Neural crest cell (in vitro differentiated cells): ENCODE measurements around the gene HDAC8. TPM values are rescaled to one million over a fixed set of nuclear protein-coding genes. Genes with fewer than 3 reads are reported as not detected.
A peak's percentile ranks its signal among the peaks of the same experiment; 100 is the strongest.
"Not testable (repeated sequence)": the region's sequence is repeated elsewhere in the genome, so short reads cannot be mapped to it uniquely, and the experiment has no call there.

ENCODE experiments used
- DNase-seq: peaks from one replicate; pipeline ENCODE4 v3.0.0; 2021; ENCODE audit warnings: low read depth, mixed read lengths, low spot score
- H3K27ac Mint-ChIP-seq: one replicate; pipeline ENCODE4 v1.8.0; 2021; ENCODE audit warnings: mild to moderate bottlenecking, mixed read lengths; ENCODE audit not compliant: unreplicated experiment
- H3K27me3 Mint-ChIP-seq: 2 replicates; pipeline ENCODE4 v1.8.0; 2021; ENCODE audit warnings: low read depth, mild to moderate bottlenecking, mixed read lengths
- H3K36me3 Mint-ChIP-seq: 2 replicates; pipeline ENCODE4 v1.8.0; 2021; ENCODE audit warnings: low read depth, mild to moderate bottlenecking, mixed read lengths
- H3K4me1 Mint-ChIP-seq: 2 replicates; pipeline ENCODE4 v1.8.0; 2021; ENCODE audit warnings: mixed read lengths
- H3K4me3 Mint-ChIP-seq: one replicate; pipeline ENCODE4 v1.8.0; 2021; ENCODE audit warnings: mild to moderate bottlenecking, mixed read lengths
- H3K9me3 Mint-ChIP-seq: 2 replicates; pipeline ENCODE4 v1.8.0; 2021; ENCODE audit warnings: mixed read lengths
- total RNA-seq: library from RNA; stranded (reverse); gene quantifications from 2 replicates; pipeline ENCODE4 v1.2.1, GENCODE V29; 2021
- TF ChIP-seq, protein P1 (sequence below): fragments of 200-600 bp; sonication (generic); conservative IDR thresholded peaks from 2 replicates; pipeline ENCODE4 v1.5.0; 2021; ENCODE audit warnings: antibody characterized with exemption, mild to moderate bottlenecking

The HDAC8 gene
- total RNA-seq, 1 donor from 2014 or later: 31.0 TPM

- H3K4me1 Mint-ChIP-seq: peaks cover 3% of the 10 kb centered on the region
- peaks cover 29% of the 10 kb centered on the region for H3K36me3 Mint-ChIP-seq
- no peak overlapping the region for H3K4me3 Mint-ChIP-seq
- no peak for DNase-seq
- H3K27ac Mint-ChIP-seq: no peak overlapping the region
- H3K27me3 Mint-ChIP-seq: no peaks in the 10 kb centered on the region
- H3K9me3 Mint-ChIP-seq: peaks cover 17% of the 10 kb centered on the region
- TF ChIP-seq, protein P1, sequence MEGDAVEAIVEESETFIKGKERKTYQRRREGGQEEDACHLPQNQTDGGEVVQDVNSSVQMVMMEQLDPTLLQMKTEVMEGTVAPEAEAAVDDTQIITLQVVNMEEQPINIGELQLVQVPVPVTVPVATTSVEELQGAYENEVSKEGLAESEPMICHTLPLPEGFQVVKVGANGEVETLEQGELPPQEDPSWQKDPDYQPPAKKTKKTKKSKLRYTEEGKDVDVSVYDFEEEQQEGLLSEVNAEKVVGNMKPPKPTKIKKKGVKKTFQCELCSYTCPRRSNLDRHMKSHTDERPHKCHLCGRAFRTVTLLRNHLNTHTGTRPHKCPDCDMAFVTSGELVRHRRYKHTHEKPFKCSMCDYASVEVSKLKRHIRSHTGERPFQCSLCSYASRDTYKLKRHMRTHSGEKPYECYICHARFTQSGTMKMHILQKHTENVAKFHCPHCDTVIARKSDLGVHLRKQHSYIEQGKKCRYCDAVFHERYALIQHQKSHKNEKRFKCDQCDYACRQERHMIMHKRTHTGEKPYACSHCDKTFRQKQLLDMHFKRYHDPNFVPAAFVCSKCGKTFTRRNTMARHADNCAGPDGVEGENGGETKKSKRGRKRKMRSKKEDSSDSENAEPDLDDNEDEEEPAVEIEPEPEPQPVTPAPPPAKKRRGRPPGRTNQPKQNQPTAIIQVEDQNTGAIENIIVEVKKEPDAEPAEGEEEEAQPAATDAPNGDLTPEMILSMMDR: no peak
Measured at GRCh38 chrX:72467135-72467534, 105.5 kb downstream of the HDAC8 start.

DNA sequence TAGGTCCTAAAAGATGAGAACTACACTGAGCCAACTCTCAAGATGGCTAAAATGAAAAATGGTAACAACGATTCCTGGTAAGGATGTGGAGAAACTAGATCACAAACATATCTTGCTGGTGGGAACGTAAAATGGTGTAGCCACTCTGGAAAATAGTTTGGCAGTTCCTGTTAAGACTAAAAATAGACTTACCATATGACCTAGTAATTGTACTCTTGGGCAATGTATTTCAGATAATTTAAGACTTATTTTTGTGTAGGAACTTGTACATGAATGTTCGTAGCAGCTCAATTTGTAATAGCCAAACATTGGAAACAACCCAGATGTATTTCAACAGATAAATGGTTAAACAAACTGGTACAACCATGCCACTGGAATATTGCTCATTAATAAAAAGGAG lies 106.2 kb downstream of the HDAC8 start:
- no peak for DNase-seq
- Mint-ChIP-seq H3K27ac (no peak overlapping the region), H3K9me3 (peaks cover 17% of the 10 kb centered on the region), H3K27me3 (no peaks in the 10 kb centered on the region), H3K4me1 (peaks cover 9% of the 10 kb centered on the region), H3K4me3 (no peak overlapping the region), H3K36me3 (peaks cover 32% of the 10 kb centered on the region)
- TF ChIP-seq, protein P1: no peak

DNA sequence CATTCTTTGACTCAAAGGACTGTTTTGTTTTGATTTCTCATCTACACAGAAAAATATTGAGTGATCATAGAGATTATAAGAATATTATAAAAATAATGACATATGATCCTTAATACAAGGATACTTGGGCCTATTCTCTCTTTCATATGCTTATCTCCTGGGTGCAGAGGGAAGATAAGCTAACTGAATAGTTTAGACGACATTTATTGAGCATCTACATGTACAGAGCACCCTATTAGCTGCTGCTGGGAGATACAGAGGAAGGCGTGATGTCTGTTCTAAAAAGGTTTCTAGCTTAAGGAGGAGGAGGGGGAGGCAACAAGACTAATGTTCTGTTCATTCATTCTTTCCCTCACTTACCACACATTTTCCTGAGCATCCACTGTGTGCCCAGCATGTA lies 106.8 kb downstream of the HDAC8 start:
- TF ChIP-seq, protein P1: no peak
- peaks cover 9% of the 10 kb centered on the region for H3K4me1 Mint-ChIP-seq
- H3K9me3 Mint-ChIP-seq: peaks cover 16% of the 10 kb centered on the region
- no peaks in the 10 kb centered on the region for H3K27me3 Mint-ChIP-seq
- no peak overlapping the region for H3K27ac Mint-ChIP-seq
- H3K4me3 Mint-ChIP-seq: no peak overlapping the region
- peaks cover 29% of the 10 kb centered on the region for H3K36me3 Mint-ChIP-seq
- no peak for DNase-seq

DNA sequence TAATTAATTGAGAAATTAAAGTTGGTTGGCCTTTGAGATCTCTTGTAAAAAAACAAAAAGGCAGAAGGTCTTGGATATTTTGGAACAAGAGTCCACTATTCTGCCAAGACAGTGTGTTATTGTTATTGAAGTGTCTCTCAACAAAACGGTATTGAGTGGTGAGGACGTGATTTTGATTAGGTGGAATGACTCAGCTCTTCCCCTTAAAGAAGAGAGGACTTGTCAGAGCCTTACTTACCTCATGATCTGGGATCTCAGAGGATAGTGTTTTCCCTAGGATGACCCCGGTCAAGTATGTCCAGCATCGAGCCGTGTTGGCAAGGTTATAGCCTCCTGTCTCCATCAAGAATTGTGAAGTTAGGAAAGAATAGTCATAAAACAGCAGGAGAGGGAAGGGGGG lies 110.9 kb downstream of the HDAC8 start:
- Mint-ChIP-seq H3K27ac (peak overlapping the region; percentile 95), H3K4me1 (peaks cover 9% of the 10 kb centered on the region), H3K9me3 (peaks cover 6% of the 10 kb centered on the region), H3K4me3 (no peak overlapping the region), H3K27me3 (no peaks in the 10 kb centered on the region), H3K36me3 (peaks cover 15% of the 10 kb centered on the region)
- no peak for DNase-seq
- TF ChIP-seq, protein P1: no peak

DNA sequence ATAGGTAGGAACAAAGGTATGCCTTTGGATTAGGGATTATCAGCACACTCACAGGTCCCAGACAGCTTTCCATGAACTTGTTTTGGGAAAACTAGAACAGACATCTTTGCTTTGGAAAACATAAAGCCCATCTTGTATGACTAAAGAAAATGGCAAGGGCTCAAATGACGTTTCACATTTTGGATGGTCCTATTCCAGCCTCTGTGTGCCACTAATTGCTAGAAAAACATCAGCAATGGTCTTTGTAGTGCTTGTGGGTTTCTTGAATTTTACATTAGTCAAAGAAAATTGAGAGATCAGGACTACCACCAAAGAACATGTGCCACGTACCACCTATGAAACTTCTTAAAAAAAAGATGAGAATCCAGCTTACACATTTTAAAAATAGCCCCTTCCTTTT lies 111.4 kb downstream of the HDAC8 start:
- Mint-ChIP-seq H3K9me3 (peaks cover 6% of the 10 kb centered on the region), H3K4me3 (no peak overlapping the region), H3K36me3 (peaks cover 15% of the 10 kb centered on the region), H3K4me1 (peaks cover 9% of the 10 kb centered on the region), H3K27ac (no peak overlapping the region), H3K27me3 (no peaks in the 10 kb centered on the region)
- TF ChIP-seq, protein P1: no peak
- DNase-seq: no peak

- Mint-ChIP-seq H3K9me3 (peaks cover 3% of the 10 kb centered on the region), H3K27ac (no peak overlapping the region), H3K4me1 (peaks cover 9% of the 10 kb centered on the region), H3K27me3 (no peaks in the 10 kb centered on the region), H3K36me3 (peaks cover 15% of the 10 kb centered on the region), H3K4me3 (no peak overlapping the region)
- DNase-seq: no peak
- TF ChIP-seq, protein P1: no peak
Measured at GRCh38 chrX:72460715-72461114, 111.9 kb downstream of the HDAC8 start.

DNA sequence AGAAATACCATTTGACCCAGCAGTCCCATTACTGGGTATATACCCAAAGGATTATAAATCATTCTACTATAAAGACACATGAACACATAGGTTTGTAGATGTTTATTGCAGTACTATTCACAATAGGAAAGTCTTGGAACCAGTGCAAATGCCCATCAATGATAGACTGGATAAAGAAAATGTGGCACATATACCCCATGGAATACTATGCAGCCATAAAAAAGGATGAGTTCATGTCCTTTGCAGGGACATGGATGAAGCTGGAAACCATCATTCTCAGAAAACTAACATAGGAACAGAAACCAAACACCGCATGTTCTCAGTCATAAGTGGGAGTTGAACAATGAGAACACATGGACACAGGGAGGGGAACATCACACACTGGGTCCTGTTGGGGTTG lies 123.6 kb downstream of the HDAC8 start:
- Mint-ChIP-seq H3K9me3 (peaks cover 12% of the 10 kb centered on the region), H3K36me3 (peaks cover 33% of the 10 kb centered on the region)
- not testable (repeated sequence) for H3K4me1 Mint-ChIP-seq, H3K27me3 Mint-ChIP-seq, DNase-seq, H3K4me3 Mint-ChIP-seq, H3K27ac Mint-ChIP-seq

DNA sequence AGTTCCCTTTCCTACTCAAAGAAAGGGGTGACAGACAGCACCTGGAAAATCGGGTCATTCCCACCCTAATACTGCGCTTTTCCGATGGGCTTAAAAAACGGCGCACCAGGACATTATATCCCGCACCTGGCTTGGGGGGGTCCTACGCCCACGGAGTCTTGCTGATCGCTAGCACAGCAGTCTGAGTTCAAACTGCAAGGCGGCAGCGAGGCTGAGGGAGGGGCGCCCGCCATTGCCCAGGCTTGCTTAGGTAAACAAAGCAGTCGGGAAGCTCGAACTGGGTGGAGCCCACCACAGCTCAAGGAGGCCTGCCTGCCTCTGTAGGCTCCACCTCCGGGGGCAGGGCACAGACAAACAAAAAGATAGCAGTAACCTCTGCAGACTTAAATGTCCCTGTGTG lies 131.9 kb downstream of the HDAC8 start:
- H3K9me3 Mint-ChIP-seq, H3K4me3 Mint-ChIP-seq, H3K4me1 Mint-ChIP-seq: not testable (repeated sequence)

More for the DNA sequence above, 131.9 kb downstream of the HDAC8 start:
- not testable (repeated sequence) for H3K27me3 Mint-ChIP-seq, DNase-seq, H3K27ac Mint-ChIP-seq
- peaks cover 34% of the 10 kb centered on the region for H3K36me3 Mint-ChIP-seq
